A549 (cell line): ENCODE data around the gene CNTNAP2.

Source experiments
- CEBPB ChIP-seq, 2 experiments: fragments of >200 bp in 1 of 2; sonication (Bioruptor Twin) in 1 of 2; formaldehyde crosslinking in 1 of 2; IDR thresholded peaks; 2 replicates each; pipeline ENCODE4 v1.6.1; 2012 to 2016
- CHD2 ChIP-seq: fragments of 150-350 bp; IDR thresholded peaks from 2 replicates; pipeline ENCODE4 v1.6.1; 2014; ENCODE audit warnings: low read length; ENCODE audit not compliant: partially characterized antibody
- CTCF ChIP-seq: fragments of >200 bp; sonication (Bioruptor Twin); formaldehyde crosslinking; IDR thresholded peaks from 3 replicates; pipeline ENCODE4 v1.5.1; 2016
- EHMT2 ChIP-seq: fragments of 200-600 bp; sonication (generic); IDR thresholded peaks from 2 replicates; pipeline ENCODE4 v1.6.1; 2016; ENCODE audit warnings: antibody characterized with exemption, low read depth, mild to moderate bottlenecking, moderate library complexity
- JUN ChIP-seq, 2 experiments: fragments of >200 bp; sonication (Bioruptor Twin); formaldehyde crosslinking; IDR thresholded peaks; 2 replicates in 1 of 2; 3 replicates in 1 of 2; pipeline ENCODE4 v1.6.1; 2016 to 2017
- MAX ChIP-seq: IDR thresholded peaks from 2 replicates; pipeline ENCODE4 v1.6.1; 2012
- NPAS2 ChIP-seq: fragments of 250-450 bp; sonication (Bioruptor Pico); IDR thresholded peaks from 2 replicates; pipeline ENCODE4 v1.8.0; 2022; ENCODE audit warnings: mild to moderate bottlenecking, moderate library complexity, borderline replicate concordance
- POLR2A ChIP-seq: IDR thresholded peaks from 2 replicates; pipeline ENCODE4 v1.6.1; 2012; ENCODE audit warnings: mild to moderate bottlenecking, low read length
- RAD21 ChIP-seq, 2 experiments: fragments of >200 bp in 1 of 2; sonication (Bioruptor Twin) in 1 of 2; formaldehyde crosslinking in 1 of 2; IDR thresholded peaks in 1 of 2; conservative IDR thresholded peaks in 1 of 2; 2 replicates in 1 of 2; 3 replicates in 1 of 2; pipeline ENCODE4 v1.6.1; 2012 to 2018; ENCODE audit warnings: inconsistent platforms in 1 of 2
- SMC3 ChIP-seq: fragments of >200 bp; sonication (Bioruptor Twin); formaldehyde crosslinking; IDR thresholded peaks from 3 replicates; pipeline ENCODE4 v1.6.1; 2018; ENCODE audit warnings: inconsistent platforms
- SREBF2 ChIP-seq: fragments of 450-650 bp; IDR thresholded peaks from 2 replicates; pipeline ENCODE4 v1.6.1; 2014; ENCODE audit warnings: mild to moderate bottlenecking, moderate library complexity
- TP53 ChIP-seq: fragments of 250-450 bp; sonication (Bioruptor Pico); IDR thresholded peaks from 2 replicates; pipeline ENCODE4 v1.5.0; 2021; ENCODE audit warnings: mild to moderate bottlenecking, moderate library complexity
- USF2 ChIP-seq: fragments of 450-650 bp; IDR thresholded peaks from 2 replicates; pipeline ENCODE4 v1.6.1; 2014; ENCODE audit warnings: antibody characterized with exemption

DNA sequence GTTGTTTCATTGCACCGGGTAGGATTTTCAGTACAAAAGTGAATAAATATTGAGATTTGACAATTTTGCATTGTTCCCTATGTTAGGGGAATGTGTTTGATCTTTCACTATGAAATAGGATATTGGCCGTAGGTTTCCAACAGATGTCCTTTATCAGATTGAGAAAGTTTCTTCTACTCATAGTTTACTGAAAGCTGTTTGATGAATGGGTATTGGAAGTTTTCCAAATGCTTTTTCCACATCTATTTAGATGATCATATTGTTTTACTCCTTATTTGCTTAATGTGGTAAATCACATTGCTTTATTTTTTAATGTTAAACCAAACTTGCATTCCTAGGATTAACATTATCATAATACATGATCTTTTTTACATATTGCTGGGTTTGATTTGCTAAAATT, 2296.1 kb downstream of the CNTNAP2 start:
- TF ChIP-seq CEBPB (IDR thresholded peaks at IDR 0.05), result no peak
- TF ChIP-seq RAD21 (conservative IDR thresholded peaks at IDR 0.05 in 1 of 2, IDR thresholded peaks at IDR 0.05 in 1 of 2), result no peak
- no peak for TF ChIP-seq CTCF
- no peak for TF ChIP-seq POLR2A
- TF ChIP-seq JUN (IDR thresholded peaks at IDR 0.05), result no peak
- TF ChIP-seq SREBF2, result no peak
- no peak for TF ChIP-seq NPAS2 (CRISPR knock-in tag)
- TF ChIP-seq EHMT2, result no peak
- no peak for TF ChIP-seq SMC3
- TF ChIP-seq CHD2, result no peak
- no peak for TF ChIP-seq USF2
- no peak for TF ChIP-seq TP53 (CRISPR knock-in tag)
- TF ChIP-seq MAX, result no peak
